DND-41 (cell line): ENCODE data around the gene ZP1.

Source experiments
- CTCF ChIP-seq: IDR thresholded peaks from 2 replicates; pipeline ENCODE4 v1.5.1; 2012; ENCODE audit warnings: borderline replicate concordance, low read length, moderate library complexity, mild to moderate bottlenecking; ENCODE audit not compliant: poor library complexity, severe bottlenecking; ENCODE audit errors: extremely low read depth
- EZH2 ChIP-seq: IDR thresholded peaks from 3 replicates; pipeline ENCODE4 v1.6.1; 2012; ENCODE audit warnings: borderline replicate concordance, low read depth, mild to moderate bottlenecking, moderate library complexity, low read length, inconsistent platforms; ENCODE audit not compliant: severe bottlenecking

DNA sequence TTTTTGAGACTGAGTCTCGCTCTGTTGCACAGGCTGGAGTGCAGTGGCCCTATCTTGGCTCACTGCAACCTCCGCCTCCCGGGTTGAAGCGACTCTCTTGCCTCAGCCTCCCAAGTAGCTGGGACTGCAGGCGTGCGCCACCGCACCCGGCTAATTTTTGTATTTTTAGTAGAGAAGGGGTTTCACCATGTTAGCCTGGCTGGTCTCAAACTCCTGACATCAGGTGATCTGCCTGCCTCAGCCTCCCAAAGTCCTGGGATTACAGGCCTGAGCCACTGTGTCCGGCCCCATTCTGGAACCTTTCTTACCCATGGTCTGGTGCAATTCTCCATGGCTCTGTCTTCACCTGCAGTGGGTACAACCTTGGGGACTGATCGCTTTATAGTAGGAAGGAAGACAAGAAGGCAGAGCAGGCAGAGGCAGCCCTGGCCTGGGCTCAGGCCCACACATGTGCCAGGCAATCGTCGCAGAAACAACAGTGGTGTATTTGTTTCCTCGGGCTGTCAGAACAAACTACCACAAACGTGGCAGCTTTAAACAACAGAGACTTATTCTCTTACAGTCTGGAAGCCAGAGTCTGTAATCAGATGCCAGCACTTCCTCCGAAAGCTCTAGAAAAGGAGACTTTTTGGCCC is 7.6 kb upstream of the ZP1 start:
- TF ChIP-seq EZH2 (no peak), CTCF (no peak)
